HCT116 (cell line): ENCODE results near the gene HCRTR1. TPM values are rescaled to one million over a fixed set of nuclear protein-coding genes. Genes with fewer than 3 reads are reported as not detected.

Source experiments
- ATAC-seq: fragments of 200-7000 bp; cut with Tn5 transposase; 2 replicates; pipeline ENCODE4 v1.9.1; 2020; ENCODE audit warnings: mild to moderate bottlenecking, moderate library complexity
- BruUV-seq: library from RNA; stranded (reverse); fragments of 400-500 nt; replicated peaks from 2 replicates; lab custom pipeline; 2021; lab: Mats Ljungman, UMichigan
- CTCF ChIA-PET: fragments of 300-600 bp; sonication (Branson Sonifier 250); formaldehyde crosslinking; loops from one replicate; lab custom pipeline; 2021; ENCODE audit warnings: antibody characterized with exemption; lab: Charles Lee
- POLR2A ChIA-PET: fragments of 300-600, 350-600 bp; sonication (Branson Sonifier 250); formaldehyde crosslinking; loops from one replicate; lab custom pipeline; 2021; ENCODE audit warnings: antibody characterized with exemption; lab: Charles Lee
- RAD21 ChIA-PET, 2 experiments: fragments of 300-600 bp; sonication (Branson Sonifier 250); formaldehyde crosslinking; loops; one replicate each; lab custom pipeline; 2023; ENCODE audit warnings: low total read pairs in 2 of 2; ENCODE audit not compliant: uncharacterized antibody in 2 of 2, unreplicated experiment in 2 of 2, low non-redundant PET in 1 of 2; lab: Charles Lee
- DNase-seq: peaks from one replicate; pipeline ENCODE4 v3.0.0-alpha.2; 2010; ENCODE audit warnings: low read depth, low spot score
- H2AFZ ChIP-seq: fragments of 200-600 bp; shearing (Covaris generic), sonication (generic); 2 replicates; pipeline ENCODE4 v1.6.1; 2017; ENCODE audit warnings: low read depth, mixed run types, mixed read lengths, antibody characterized with exemption, low read length; ENCODE audit not compliant: poor library complexity, severe bottlenecking
- H3K27ac ChIP-seq: 2 replicates; pipeline ENCODE4 v1.5.1; 2012; ENCODE audit warnings: low read depth, low read length
- H3K27me3 ChIP-seq: fragments of 200-600 bp; sonication (generic); 2 replicates; pipeline ENCODE4 v1.6.1; 2016; ENCODE audit warnings: mixed run types, low read length, mixed read lengths; ENCODE audit not compliant: insufficient read depth
- H3K36me3 ChIP-seq, 2 experiments: fragments of 200-500 bp in 1 of 2; fragments of 200-600 bp in 1 of 2; sonication (Bioruptor generic) in 1 of 2; sonication (generic) in 1 of 2; 2 replicates each; pipeline versions ENCODE4 v1.5.1 to v1.6.1; 2014 to 2016; ENCODE audit warnings: low read length in 2 of 2, inconsistent platforms in 1 of 2, mixed read lengths in 1 of 2, mixed run types in 1 of 2; ENCODE audit not compliant: insufficient read depth in 2 of 2, control insufficient read depth in 1 of 2
- H3K4me1 ChIP-seq, 2 experiments: fragments of 200-600 bp in 1 of 2; sonication (generic) in 1 of 2; 2 replicates each; pipeline versions ENCODE4 v1.5.1 to v1.6.1; 2012 to 2017; ENCODE audit warnings: low read length in 2 of 2, inconsistent platforms in 1 of 2, mild to moderate bottlenecking in 1 of 2, mixed read lengths in 1 of 2, mixed run types in 1 of 2, moderate library complexity in 1 of 2; ENCODE audit not compliant: insufficient read depth in 2 of 2, control insufficient read depth in 1 of 2
- H3K4me2 ChIP-seq: fragments of 200-600 bp; sonication (generic); 2 replicates; pipeline ENCODE4 v1.6.1; 2017; ENCODE audit warnings: mixed run types, low read length, mixed read lengths
- H3K4me3 ChIP-seq, 2 experiments: fragments of 200-600 bp in 1 of 2; sonication (generic) in 1 of 2; replicated peaks in 1 of 2; 2 replicates each; pipeline ENCODE4 v1.5.1; 2011 to 2016; ENCODE audit warnings: low read length in 2 of 2, control low read depth in 1 of 2, low read depth in 1 of 2, mild to moderate bottlenecking in 1 of 2, mixed read lengths in 1 of 2, mixed run types in 1 of 2
- H3K79me2 ChIP-seq: fragments of 200-600 bp; sonication (generic); 2 replicates; pipeline ENCODE4 v1.6.1; 2017; ENCODE audit warnings: mild to moderate bottlenecking, mixed run types, low read length, moderate library complexity, mixed read lengths; ENCODE audit not compliant: insufficient read depth
- H3K9ac ChIP-seq: fragments of 200-600 bp; sonication (generic); 2 replicates; pipeline ENCODE4 v1.6.1; 2016; ENCODE audit warnings: low read length, mixed read lengths
- H3K9me2 ChIP-seq: fragments of 200-600 bp; sonication (generic), shearing (Covaris generic); 2 replicates; pipeline ENCODE4 v1.6.1; 2017; ENCODE audit warnings: mixed run types, mild to moderate bottlenecking, moderate library complexity; ENCODE audit not compliant: insufficient read depth
- H3K9me3 ChIP-seq, 2 experiments: fragments of 200-500 bp in 1 of 2; fragments of 200-600 bp in 1 of 2; sonication (Bioruptor generic) in 1 of 2; sonication (generic) in 1 of 2; 2 replicates each; pipeline ENCODE4 v1.6.1; 2014 to 2017; ENCODE audit warnings: low read length in 2 of 2, mixed read lengths in 2 of 2, inconsistent platforms in 1 of 2, low read depth in 1 of 2, mild to moderate bottlenecking in 1 of 2, mixed run types in 1 of 2, moderate library complexity in 1 of 2; ENCODE audit not compliant: control insufficient read depth in 1 of 2, insufficient read depth in 1 of 2
- H4K20me1 ChIP-seq: fragments of 200-600 bp; sonication (generic), shearing (Covaris generic); 2 replicates; pipeline ENCODE4 v1.6.1; 2017; ENCODE audit warnings: mixed run types, mild to moderate bottlenecking, moderate library complexity; ENCODE audit not compliant: insufficient read depth
- CBX3 ChIP-seq: IDR thresholded peaks from 2 replicates; pipeline ENCODE4 v1.6.1; 2012; ENCODE audit warnings: low read depth
- CEBPB ChIP-seq: IDR thresholded peaks from 2 replicates; pipeline ENCODE4 v1.6.1; 2012; ENCODE audit warnings: low read depth
- EGR1 ChIP-seq: IDR thresholded peaks from 2 replicates; pipeline ENCODE4 v1.6.1; 2012; ENCODE audit warnings: low read depth
- ELF1 ChIP-seq: IDR thresholded peaks from 2 replicates; pipeline ENCODE4 v1.6.1; 2012; ENCODE audit warnings: low read depth, borderline replicate concordance
- EZH2phosphoT487 ChIP-seq: fragments of 200-600 bp; IDR thresholded peaks from 2 replicates; pipeline ENCODE4 v1.6.1; 2018; ENCODE audit warnings: antibody characterized with exemption, borderline replicate concordance
- FOSL1 ChIP-seq: IDR thresholded peaks from 2 replicates; pipeline ENCODE4 v1.6.1; 2012; ENCODE audit warnings: low read depth
- JUND ChIP-seq: IDR thresholded peaks from 2 replicates; pipeline ENCODE4 v1.6.1; 2012
- POLR2A ChIP-seq: IDR thresholded peaks from 2 replicates; pipeline ENCODE4 v1.7.0; 2011; ENCODE audit warnings: borderline replicate concordance; ENCODE audit not compliant: insufficient read depth, insufficient read length; ENCODE audit errors: extremely low read depth
- POLR2AphosphoS5 ChIP-seq: IDR thresholded peaks from 2 replicates; pipeline ENCODE4 v1.6.1; 2011; ENCODE audit warnings: mild to moderate bottlenecking, low read depth, low read length, moderate library complexity
- RAD21 ChIP-seq: IDR thresholded peaks from 2 replicates; pipeline ENCODE4 v1.6.1; 2012; ENCODE audit warnings: low read depth, mild to moderate bottlenecking
- REST ChIP-seq: IDR thresholded peaks from 2 replicates; pipeline ENCODE4 v1.6.1; 2012; ENCODE audit warnings: low read depth
- SIN3A ChIP-seq: IDR thresholded peaks from 2 replicates; pipeline ENCODE4 v1.6.1; 2012; ENCODE audit warnings: low read depth
- SP1 ChIP-seq: IDR thresholded peaks from 2 replicates; pipeline ENCODE4 v1.6.1; 2012; ENCODE audit warnings: low read depth
- SRF ChIP-seq: IDR thresholded peaks from 2 replicates; pipeline ENCODE4 v1.6.1; 2012; ENCODE audit warnings: low read depth
- TCF7L2 ChIP-seq: IDR thresholded peaks from 2 replicates; pipeline ENCODE4 v1.7.0; 2011; ENCODE audit warnings: borderline replicate concordance, inconsistent platforms; ENCODE audit not compliant: insufficient read depth, insufficient read length; ENCODE audit errors: extremely low read depth
- ZBTB33 ChIP-seq: IDR thresholded peaks from 2 replicates; pipeline ENCODE4 v1.6.1; 2011; ENCODE audit warnings: mild to moderate bottlenecking, low read length, moderate library complexity; ENCODE audit not compliant: insufficient replicate concordance; ENCODE audit errors: extremely low read depth
- intact Hi-C: fragments of 100-400 bp; cut with micrococcal nuclease; formaldehyde crosslinking; loops from 2 replicates; pipeline ENCODE4 v1.10.0; 2022
- total RNA-seq: library from RNA; stranded (reverse); gene quantifications from one replicate; pipeline ENCODE4 v1.2.1, GENCODE V29; 2021; ENCODE audit not compliant: unreplicated experiment
- TF ChIP-seq, protein P1 (sequence below): IDR thresholded peaks from 2 replicates; pipeline ENCODE4 v1.6.1; 2012

The HCRTR1 gene
- total RNA-seq, 1 experiment from 2014 or later: not detected

DNA sequence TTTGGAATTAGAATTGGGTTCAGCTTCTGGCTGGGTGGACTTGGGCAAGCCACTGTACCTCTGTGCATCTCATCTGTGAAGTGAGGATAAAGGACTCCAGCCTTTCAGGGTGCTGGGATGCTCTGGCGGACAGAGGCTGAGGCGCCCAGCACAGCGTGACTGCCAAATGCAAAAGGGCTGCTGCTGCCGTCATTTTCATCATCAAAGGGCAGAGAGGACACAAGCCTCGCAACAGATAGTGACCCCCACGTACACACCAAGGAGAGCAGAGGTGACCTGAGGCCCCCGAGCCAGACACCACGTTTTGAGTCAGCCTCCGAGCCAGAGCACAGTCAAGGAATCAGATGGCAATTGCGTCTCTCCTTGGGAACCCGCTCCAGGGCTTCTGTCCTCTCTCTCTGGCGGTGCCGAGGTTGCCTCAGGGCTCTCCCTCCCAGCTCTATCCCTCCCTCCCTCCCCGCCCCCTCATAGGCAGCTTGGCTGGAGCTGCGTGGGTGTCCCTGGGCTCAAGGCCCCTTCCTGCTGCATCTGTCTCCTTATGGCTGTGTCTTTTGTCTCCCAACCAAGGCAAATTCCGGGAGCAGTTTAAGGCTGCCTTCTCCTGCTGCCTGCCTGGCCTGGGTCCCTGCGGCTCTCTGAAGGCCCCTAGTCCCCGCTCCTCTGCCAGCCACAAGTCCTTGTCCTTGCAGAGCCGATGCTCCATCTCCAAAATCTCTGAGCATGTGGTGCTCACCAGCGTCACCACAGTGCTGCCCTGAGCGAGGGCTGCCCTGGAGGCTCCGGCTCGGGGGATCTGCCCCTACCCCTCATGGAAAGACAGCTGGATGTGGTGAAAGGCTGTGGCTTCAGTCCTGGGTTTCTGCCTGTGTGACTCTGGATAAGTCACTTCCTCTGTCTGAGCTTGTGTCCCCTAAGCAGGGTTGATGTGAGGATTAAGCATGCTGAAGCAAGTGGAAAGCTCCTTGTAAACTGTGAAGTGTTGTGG, 9.0 kb downstream of the HCRTR1 start:
- CTCF ChIA-PET: no interaction called here
- ATAC-seq: no peak
- Histone ChIP-seq H2AFZ (no peak overlapping the region), H3K27ac (no peak overlapping the region), H3K36me3 (peaks cover 9 to 21% of the 10 kb centered on the region in 2 experiments; a peak in 3 of 4 replicates), H3K9me3 (no peaks in the 10 kb centered on the region), H3K9me2 (no peaks in the 10 kb centered on the region), H3K27me3 (no peaks in the 10 kb centered on the region), H3K4me2 (no peak overlapping the region), H3K4me1 (no peaks in the 10 kb centered on the region; a peak in 1 of 4 replicates), H3K79me2 (no peaks in the 10 kb centered on the region), H3K9ac (no peak overlapping the region), H4K20me1 (no peaks in the 10 kb centered on the region), H3K4me3 (no peak overlapping the region)
- TSS peak; percentile 7 for BruUV-seq
- no peak for DNase-seq
- RAD21 ChIA-PET: no interaction called here
- POLR2A ChIA-PET: no interaction called here
- intact Hi-C loops: no loop called here
- TF ChIP-seq RAD21: no peak
- no peak for TF ChIP-seq REST
- no peak for TF ChIP-seq FOSL1
- TF ChIP-seq, protein P1, sequence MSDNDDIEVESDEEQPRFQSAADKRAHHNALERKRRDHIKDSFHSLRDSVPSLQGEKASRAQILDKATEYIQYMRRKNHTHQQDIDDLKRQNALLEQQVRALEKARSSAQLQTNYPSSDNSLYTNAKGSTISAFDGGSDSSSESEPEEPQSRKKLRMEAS: no peak
- TF ChIP-seq EGR1: no peak
- no peak for TF ChIP-seq POLR2AphosphoS5
- no peak for TF ChIP-seq SRF
- no peak for TF ChIP-seq SP1
- no peak for TF ChIP-seq ZBTB33
- no peak for TF ChIP-seq ELF1
- no peak for TF ChIP-seq JUND
- TF ChIP-seq POLR2A: no peak
- no peak for TF ChIP-seq CEBPB
- no peak for TF ChIP-seq EZH2phosphoT487
- no peak for TF ChIP-seq TCF7L2
- TF ChIP-seq CBX3: no peak
- TF ChIP-seq SIN3A: no peak
